MM.1S (cell line): Measurements from ENCODE around the gene BUD31.

Source experiments
- DNase-seq: peaks from one replicate; pipeline ENCODE4 v3.0.0-alpha.2; 2015
- H2AFZ ChIP-seq: fragments of 300-600 bp; sonication (generic); 2 replicates; pipeline ENCODE4 v1.6.0; 2016; ENCODE audit warnings: antibody characterized with exemption, low read length
- H3F3A ChIP-seq: fragments of 300-600 bp; sonication (generic); 2 replicates; pipeline ENCODE4 v1.6.1; 2016; ENCODE audit warnings: mild to moderate bottlenecking, antibody characterized with exemption, low read length, moderate library complexity, mixed read lengths; ENCODE audit not compliant: insufficient read depth
- H3K27ac ChIP-seq: fragments of 300-600 bp; sonication (generic); 2 replicates; pipeline ENCODE4 v1.5.1; 2016; ENCODE audit warnings: mild to moderate bottlenecking, low read length
- H3K27me3 ChIP-seq: fragments of 300-600 bp; sonication (generic); replicated peaks from 2 replicates; pipeline ENCODE4 v1.6.0; 2016; ENCODE audit warnings: low read length; ENCODE audit not compliant: insufficient read depth
- H3K36me3 ChIP-seq: fragments of 300-600 bp; sonication (generic); replicated peaks from 2 replicates; pipeline ENCODE4 v1.6.1; 2016; ENCODE audit warnings: mild to moderate bottlenecking, low read length, mixed read lengths; ENCODE audit not compliant: insufficient read depth
- H3K4me1 ChIP-seq: fragments of 300-600 bp; sonication (generic); 2 replicates; pipeline ENCODE4 v1.6.1; 2016; ENCODE audit warnings: low read length, mixed read lengths
- H3K4me2 ChIP-seq: fragments of 300-600 bp; sonication (generic); 2 replicates; pipeline ENCODE4 v1.6.0; 2016; ENCODE audit warnings: low read depth, low read length
- H3K4me3 ChIP-seq: fragments of 300-600 bp; sonication (generic); 2 replicates; pipeline ENCODE4 v1.5.1; 2016; ENCODE audit warnings: low read length, mixed read lengths
- H3K79me2 ChIP-seq: fragments of 300-600 bp; sonication (generic); 2 replicates; pipeline ENCODE4 v1.6.1; 2016; ENCODE audit warnings: mixed run types, low read length, mixed read lengths
- H3K9ac ChIP-seq: fragments of 300-600 bp; sonication (generic); 2 replicates; pipeline ENCODE4 v1.6.1; 2016; ENCODE audit warnings: low read length, mixed read lengths
- H3K9me2 ChIP-seq: fragments of 300-600 bp; sonication (generic); replicated peaks from 2 replicates; pipeline ENCODE4 v1.6.1; 2016; ENCODE audit warnings: mild to moderate bottlenecking, low read length, mixed read lengths; ENCODE audit not compliant: insufficient read depth
- H3K9me3 ChIP-seq: fragments of 300-600 bp; sonication (generic); replicated peaks from 2 replicates; pipeline ENCODE4 v1.6.1; 2016; ENCODE audit warnings: mild to moderate bottlenecking, low read length, mixed read lengths; ENCODE audit not compliant: insufficient read depth
- H4K20me1 ChIP-seq: fragments of 300-600 bp; sonication (generic); 2 replicates; pipeline ENCODE4 v1.6.1; 2016; ENCODE audit warnings: mild to moderate bottlenecking, low read length, moderate library complexity, mixed read lengths; ENCODE audit not compliant: insufficient read depth
- EZH2 ChIP-seq: fragments of 300-600 bp; sonication (generic); optimal IDR thresholded peaks from 2 replicates; pipeline ENCODE3; 2017; ENCODE audit warnings: low read depth, mild to moderate bottlenecking, antibody characterized with exemption, low read length, mixed read lengths
- EZH2phosphoT487 ChIP-seq: fragments of 300-600 bp; sonication (generic); IDR thresholded peaks from 2 replicates; pipeline ENCODE4 v1.6.1; 2018; ENCODE audit warnings: antibody characterized with exemption, low read length
- TF ChIP-seq, protein P1 (sequence below): fragments of 300-600 bp; sonication (generic); IDR thresholded peaks from 2 replicates; pipeline ENCODE4 v1.5.1; 2016; ENCODE audit warnings: antibody characterized with exemption, low read length, mixed read lengths

The BUD31 gene

GRCh38 chr7:99449326-99449725 lies 40.6 kb downstream of the BUD31 start:
- Histone ChIP-seq H4K20me1 (no peaks in the 10 kb centered on the region), H3K36me3 (peaks cover 8% of the 10 kb centered on the region), H3K79me2 (peaks cover 50% of the 10 kb centered on the region)

GRCh38 chr7:99451936-99452335 lies 43.2 kb downstream of the BUD31 start:
- Histone ChIP-seq H3K4me1 (no peaks in the 10 kb centered on the region), H3K9me2 (no peaks in the 10 kb centered on the region), H3K9ac (no peak overlapping the region), H3K36me3 (peaks cover 4% of the 10 kb centered on the region), H3K79me2 (peaks cover 66% of the 10 kb centered on the region), H3F3A (no peaks in the 10 kb centered on the region), H3K9me3 (no peaks in the 10 kb centered on the region), H4K20me1 (no peaks in the 10 kb centered on the region), H3K4me3 (no peak overlapping the region), H3K4me2 (no peak overlapping the region), H3K27ac (no peak overlapping the region), H3K27me3 (no peaks in the 10 kb centered on the region), H2AFZ (no peak overlapping the region)
- DNase-seq = no peak
- TF ChIP-seq, protein P1, sequence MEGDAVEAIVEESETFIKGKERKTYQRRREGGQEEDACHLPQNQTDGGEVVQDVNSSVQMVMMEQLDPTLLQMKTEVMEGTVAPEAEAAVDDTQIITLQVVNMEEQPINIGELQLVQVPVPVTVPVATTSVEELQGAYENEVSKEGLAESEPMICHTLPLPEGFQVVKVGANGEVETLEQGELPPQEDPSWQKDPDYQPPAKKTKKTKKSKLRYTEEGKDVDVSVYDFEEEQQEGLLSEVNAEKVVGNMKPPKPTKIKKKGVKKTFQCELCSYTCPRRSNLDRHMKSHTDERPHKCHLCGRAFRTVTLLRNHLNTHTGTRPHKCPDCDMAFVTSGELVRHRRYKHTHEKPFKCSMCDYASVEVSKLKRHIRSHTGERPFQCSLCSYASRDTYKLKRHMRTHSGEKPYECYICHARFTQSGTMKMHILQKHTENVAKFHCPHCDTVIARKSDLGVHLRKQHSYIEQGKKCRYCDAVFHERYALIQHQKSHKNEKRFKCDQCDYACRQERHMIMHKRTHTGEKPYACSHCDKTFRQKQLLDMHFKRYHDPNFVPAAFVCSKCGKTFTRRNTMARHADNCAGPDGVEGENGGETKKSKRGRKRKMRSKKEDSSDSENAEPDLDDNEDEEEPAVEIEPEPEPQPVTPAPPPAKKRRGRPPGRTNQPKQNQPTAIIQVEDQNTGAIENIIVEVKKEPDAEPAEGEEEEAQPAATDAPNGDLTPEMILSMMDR = no peak
- TF ChIP-seq EZH2 (no peak), EZH2phosphoT487 (no peak)

More at GRCh38 chr7:99449326-99449725, 40.6 kb downstream of the BUD31 start:
- Histone ChIP-seq H3K9me2 (no peaks in the 10 kb centered on the region), H3K4me2 (no peak overlapping the region), H3K4me1 (no peaks in the 10 kb centered on the region), H2AFZ (no peak overlapping the region), H3K4me3 (no peak overlapping the region), H3K9ac (no peak overlapping the region), H3F3A (no peaks in the 10 kb centered on the region), H3K9me3 (no peaks in the 10 kb centered on the region), H3K27me3 (no peaks in the 10 kb centered on the region), H3K27ac (no peak overlapping the region)
- TF ChIP-seq EZH2 (no peak), EZH2phosphoT487 (no peak)
- TF ChIP-seq, protein P1 = no peak
- DNase-seq = no peak

DNA sequence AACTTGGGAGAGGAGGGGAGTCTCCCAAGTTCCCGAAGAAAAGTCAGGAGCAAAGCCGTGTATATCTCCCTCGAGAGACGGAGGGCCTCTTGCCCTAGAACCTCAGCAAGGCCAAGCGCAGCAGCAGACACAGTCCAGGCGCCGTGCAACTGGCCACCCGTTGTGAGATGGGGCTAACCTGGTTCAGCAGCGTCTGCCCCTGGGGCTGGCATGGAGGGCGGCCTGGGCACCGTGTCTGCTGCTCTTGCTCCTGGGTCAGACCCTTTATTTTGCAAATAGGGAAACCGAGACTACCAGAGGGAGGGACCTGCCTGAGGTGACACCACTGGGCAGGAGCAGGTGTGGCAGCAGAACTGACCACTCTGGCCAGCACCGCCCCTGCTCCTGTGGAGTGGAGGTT lies 43.8 kb downstream of the BUD31 start:
- Histone ChIP-seq H4K20me1 (no peaks in the 10 kb centered on the region), H3K4me2 (no peak overlapping the region), H3K9me2 (no peaks in the 10 kb centered on the region), H3K79me2 (peaks cover 72% of the 10 kb centered on the region), H3K36me3 (peaks cover 4% of the 10 kb centered on the region), H3F3A (no peaks in the 10 kb centered on the region), H3K4me3 (no peak overlapping the region), H3K9ac (no peak overlapping the region), H3K4me1 (no peaks in the 10 kb centered on the region), H2AFZ (no peak overlapping the region), H3K9me3 (no peaks in the 10 kb centered on the region), H3K27me3 (no peaks in the 10 kb centered on the region), H3K27ac (no peak overlapping the region)
- no peak for DNase-seq
- TF ChIP-seq EZH2phosphoT487 (no peak), EZH2 (no peak)
- TF ChIP-seq, protein P1 = no peak

GRCh38 chr7:99453105-99453504 lies 44.3 kb downstream of the BUD31 start:
- H3K4me2 ChIP-seq = no peak overlapping the region
- no peaks in the 10 kb centered on the region for H3K9me3 ChIP-seq
- H3K4me3 ChIP-seq = no peak overlapping the region
- H3K27me3 ChIP-seq = no peaks in the 10 kb centered on the region
- no peaks in the 10 kb centered on the region for H3K9me2 ChIP-seq
- no peak for DNase-seq
- TF ChIP-seq EZH2phosphoT487 = no peak
- no peak for TF ChIP-seq EZH2
- TF ChIP-seq, protein P1 = no peak
- no peak overlapping the region for H2AFZ ChIP-seq
- peaks cover 75% of the 10 kb centered on the region for H3K79me2 ChIP-seq
- no peak overlapping the region for H3K9ac ChIP-seq
- H3F3A ChIP-seq = no peaks in the 10 kb centered on the region
- no peaks in the 10 kb centered on the region for H3K4me1 ChIP-seq
- peaks cover 4% of the 10 kb centered on the region for H3K36me3 ChIP-seq
- H4K20me1 ChIP-seq = no peaks in the 10 kb centered on the region
- H3K27ac ChIP-seq = no peak overlapping the region
